HEK293 (cell line): ENCODE data around the gene FILIP1L.

Experiments used
- PRDM10 ChIP-seq: fragments of 450-650 bp; formaldehyde crosslinking; IDR thresholded peaks from 2 replicates; pipeline ENCODE4 v1.5.1; 2016; ENCODE audit warnings: missing biosample characterization, missing genetic modification characterization
- YY1 ChIP-seq: fragments of 450-650 bp; formaldehyde crosslinking; IDR thresholded peaks from 2 replicates; pipeline ENCODE4 v1.5.1; 2018; ENCODE audit warnings: missing biosample characterization, missing genetic modification characterization
- ZBTB20 ChIP-seq: fragments of 450-650 bp; formaldehyde crosslinking; IDR thresholded peaks from 2 replicates; pipeline ENCODE4 v1.5.1; 2016; ENCODE audit warnings: missing biosample characterization, missing genetic modification characterization
- ZNF184 ChIP-seq: fragments of 450-650 bp; IDR thresholded peaks from 2 replicates; pipeline ENCODE4 v1.5.1; 2018; ENCODE audit warnings: missing biosample characterization, mild to moderate bottlenecking, missing genetic modification characterization
- ZNF274 ChIP-seq, 2 experiments: fragments of 200-500 bp in 1 of 2; fragments of 450-650 bp in 1 of 2; sonication (Bioruptor generic) in 1 of 2; formaldehyde crosslinking in 1 of 2; IDR thresholded peaks; 2 replicates each; pipeline versions ENCODE4 v1.5.1 to v1.6.1; 2014 to 2016; ENCODE audit warnings: borderline replicate concordance in 1 of 2, inconsistent platforms in 1 of 2, low read length in 1 of 2, missing biosample characterization in 1 of 2, missing genetic modification characterization in 1 of 2
- ZNF747 ChIP-seq: fragments of 450-650 bp; formaldehyde crosslinking; IDR thresholded peaks from 2 replicates; pipeline ENCODE4 v1.5.1; 2016; ENCODE audit warnings: missing biosample characterization, missing genetic modification characterization
- ZSCAN18 ChIP-seq: fragments of 450-650 bp; formaldehyde crosslinking; IDR thresholded peaks from 2 replicates; pipeline ENCODE4 v1.5.1; 2016; ENCODE audit warnings: missing biosample characterization, missing genetic modification characterization
- TF ChIP-seq, protein P1 (sequence below): fragments of 450-650 bp; formaldehyde crosslinking; IDR thresholded peaks from 2 replicates; pipeline ENCODE4 v1.5.1; 2016; ENCODE audit warnings: missing biosample characterization, missing genetic modification characterization, low read depth
- TF ChIP-seq, protein P2 (sequence below): fragments of 450-650 bp; formaldehyde crosslinking; IDR thresholded peaks from 2 replicates; pipeline ENCODE4 v1.5.1; 2016; ENCODE audit warnings: missing biosample characterization, missing genetic modification characterization
- TF ChIP-seq, protein P3 (sequence below): fragments of 450-650 bp; formaldehyde crosslinking; IDR thresholded peaks from 2 replicates; pipeline ENCODE4 v1.5.1; 2016; ENCODE audit warnings: missing biosample characterization, missing genetic modification characterization

GRCh38 chr3:100083209-100083608, 31.1 kb downstream of the FILIP1L start:
- TF ChIP-seq PRDM10 (tag by site-specific recombination) (no peak), ZSCAN18 (no peak), ZBTB20 (tag by site-specific recombination) (no peak), ZNF184 (tag by site-specific recombination) (no peak), YY1 (tag by site-specific recombination) (no peak), ZNF747 (tag by site-specific recombination) (no peak), ZNF274 (IDR thresholded peaks at IDR 0.05; ENCODE audit: low read length) (no peak), ZNF274 (tag by site-specific recombination; IDR thresholded peaks at IDR 0.05; ENCODE audit: borderline replicate concordance) (no peak)
- TF ChIP-seq, protein P1, sequence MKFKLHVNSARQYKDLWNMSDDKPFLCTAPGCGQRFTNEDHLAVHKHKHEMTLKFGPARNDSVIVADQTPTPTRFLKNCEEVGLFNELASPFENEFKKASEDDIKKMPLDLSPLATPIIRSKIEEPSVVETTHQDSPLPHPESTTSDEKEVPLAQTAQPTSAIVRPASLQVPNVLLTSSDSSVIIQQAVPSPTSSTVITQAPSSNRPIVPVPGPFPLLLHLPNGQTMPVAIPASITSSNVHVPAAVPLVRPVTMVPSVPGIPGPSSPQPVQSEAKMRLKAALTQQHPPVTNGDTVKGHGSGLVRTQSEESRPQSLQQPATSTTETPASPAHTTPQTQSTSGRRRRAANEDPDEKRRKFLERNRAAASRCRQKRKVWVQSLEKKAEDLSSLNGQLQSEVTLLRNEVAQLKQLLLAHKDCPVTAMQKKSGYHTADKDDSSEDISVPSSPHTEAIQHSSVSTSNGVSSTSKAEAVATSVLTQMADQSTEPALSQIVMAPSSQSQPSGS (tag by site-specific recombination) = no peak
- TF ChIP-seq, protein P2, sequence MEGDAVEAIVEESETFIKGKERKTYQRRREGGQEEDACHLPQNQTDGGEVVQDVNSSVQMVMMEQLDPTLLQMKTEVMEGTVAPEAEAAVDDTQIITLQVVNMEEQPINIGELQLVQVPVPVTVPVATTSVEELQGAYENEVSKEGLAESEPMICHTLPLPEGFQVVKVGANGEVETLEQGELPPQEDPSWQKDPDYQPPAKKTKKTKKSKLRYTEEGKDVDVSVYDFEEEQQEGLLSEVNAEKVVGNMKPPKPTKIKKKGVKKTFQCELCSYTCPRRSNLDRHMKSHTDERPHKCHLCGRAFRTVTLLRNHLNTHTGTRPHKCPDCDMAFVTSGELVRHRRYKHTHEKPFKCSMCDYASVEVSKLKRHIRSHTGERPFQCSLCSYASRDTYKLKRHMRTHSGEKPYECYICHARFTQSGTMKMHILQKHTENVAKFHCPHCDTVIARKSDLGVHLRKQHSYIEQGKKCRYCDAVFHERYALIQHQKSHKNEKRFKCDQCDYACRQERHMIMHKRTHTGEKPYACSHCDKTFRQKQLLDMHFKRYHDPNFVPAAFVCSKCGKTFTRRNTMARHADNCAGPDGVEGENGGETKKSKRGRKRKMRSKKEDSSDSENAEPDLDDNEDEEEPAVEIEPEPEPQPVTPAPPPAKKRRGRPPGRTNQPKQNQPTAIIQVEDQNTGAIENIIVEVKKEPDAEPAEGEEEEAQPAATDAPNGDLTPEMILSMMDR (tag by site-specific recombination) = no peak
- TF ChIP-seq, protein P3, sequence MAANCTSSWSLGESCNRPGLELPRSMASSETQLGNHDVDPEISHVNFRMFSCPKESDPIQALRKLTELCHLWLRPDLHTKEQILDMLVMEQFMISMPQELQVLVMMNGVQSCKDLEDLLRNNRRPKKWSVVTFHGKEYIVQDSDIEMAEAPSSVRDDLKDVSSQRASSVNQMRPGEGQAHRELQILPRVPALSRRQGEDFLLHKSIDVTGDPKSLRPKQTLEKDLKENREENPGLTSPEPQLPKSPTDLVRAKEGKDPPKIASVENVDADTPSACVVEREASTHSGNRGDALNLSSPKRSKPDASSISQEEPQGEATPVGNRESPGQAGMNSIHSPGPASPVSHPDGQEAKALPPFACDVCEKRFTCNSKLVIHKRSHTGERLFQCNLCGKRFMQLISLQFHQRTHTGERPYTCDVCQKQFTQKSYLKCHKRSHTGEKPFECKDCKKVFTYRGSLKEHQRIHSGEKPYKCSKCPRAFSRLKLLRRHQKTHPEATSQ (tag by site-specific recombination) = no peak
